ENCODE results near the gene CIDEB. TPM values are rescaled to one million over a fixed set of nuclear protein-coding genes. Genes with fewer than 3 reads are reported as not detected.

CIDEB gene
- total RNA-seq, 4 donors from 2014 or later, result 23.4 to 32.7 (median 31.7) TPM

DNA sequence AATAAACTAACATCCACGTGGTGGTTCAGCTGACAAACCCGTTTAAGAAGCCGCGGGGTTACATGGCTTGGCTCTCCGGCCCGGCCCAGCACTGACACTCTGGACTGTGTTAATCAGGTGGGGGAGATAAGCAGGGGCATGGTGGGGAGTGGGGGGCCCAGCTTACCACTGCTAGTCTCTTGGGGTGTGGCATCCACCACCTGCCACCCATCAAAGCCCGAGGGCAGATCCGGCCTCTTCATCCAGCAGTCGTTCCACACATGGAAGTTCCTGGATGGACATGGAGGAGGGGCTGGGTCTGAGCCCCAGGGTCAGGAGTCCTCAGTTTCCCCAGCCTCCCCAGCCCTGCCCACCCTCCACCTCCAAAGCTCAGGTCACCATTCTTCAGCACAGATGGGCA, 49.7 kb downstream of the CIDEB start:
- 83% methylated on average over 7 of the region's 9 CpGs for WGBS
- Histone ChIP-seq H3K9me3 (no peaks in the 10 kb centered on the region), H3K27me3 (no peaks in the 10 kb centered on the region), H3K27ac (no peak overlapping the region), H3K4me1 (peaks cover 15% of the 10 kb centered on the region), H3K36me3 (peaks cover 33% of the 10 kb centered on the region), H3K4me3 (no peak overlapping the region)
- TF ChIP-seq POLR2A (IDR thresholded peaks at IDR 0.05) (no peak), EP300 (IDR thresholded peaks at IDR 0.05) (no peak), POLR2AphosphoS5 (IDR thresholded peaks at IDR 0.05) (no peak)
- TF ChIP-seq, protein P1, sequence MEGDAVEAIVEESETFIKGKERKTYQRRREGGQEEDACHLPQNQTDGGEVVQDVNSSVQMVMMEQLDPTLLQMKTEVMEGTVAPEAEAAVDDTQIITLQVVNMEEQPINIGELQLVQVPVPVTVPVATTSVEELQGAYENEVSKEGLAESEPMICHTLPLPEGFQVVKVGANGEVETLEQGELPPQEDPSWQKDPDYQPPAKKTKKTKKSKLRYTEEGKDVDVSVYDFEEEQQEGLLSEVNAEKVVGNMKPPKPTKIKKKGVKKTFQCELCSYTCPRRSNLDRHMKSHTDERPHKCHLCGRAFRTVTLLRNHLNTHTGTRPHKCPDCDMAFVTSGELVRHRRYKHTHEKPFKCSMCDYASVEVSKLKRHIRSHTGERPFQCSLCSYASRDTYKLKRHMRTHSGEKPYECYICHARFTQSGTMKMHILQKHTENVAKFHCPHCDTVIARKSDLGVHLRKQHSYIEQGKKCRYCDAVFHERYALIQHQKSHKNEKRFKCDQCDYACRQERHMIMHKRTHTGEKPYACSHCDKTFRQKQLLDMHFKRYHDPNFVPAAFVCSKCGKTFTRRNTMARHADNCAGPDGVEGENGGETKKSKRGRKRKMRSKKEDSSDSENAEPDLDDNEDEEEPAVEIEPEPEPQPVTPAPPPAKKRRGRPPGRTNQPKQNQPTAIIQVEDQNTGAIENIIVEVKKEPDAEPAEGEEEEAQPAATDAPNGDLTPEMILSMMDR (IDR thresholded peaks at IDR 0.05), result no peak
- peak in 1 of 2 donors; percentile 54 for DNase-seq (ENCODE audit: low spot score in 2 of 2)

DNA sequence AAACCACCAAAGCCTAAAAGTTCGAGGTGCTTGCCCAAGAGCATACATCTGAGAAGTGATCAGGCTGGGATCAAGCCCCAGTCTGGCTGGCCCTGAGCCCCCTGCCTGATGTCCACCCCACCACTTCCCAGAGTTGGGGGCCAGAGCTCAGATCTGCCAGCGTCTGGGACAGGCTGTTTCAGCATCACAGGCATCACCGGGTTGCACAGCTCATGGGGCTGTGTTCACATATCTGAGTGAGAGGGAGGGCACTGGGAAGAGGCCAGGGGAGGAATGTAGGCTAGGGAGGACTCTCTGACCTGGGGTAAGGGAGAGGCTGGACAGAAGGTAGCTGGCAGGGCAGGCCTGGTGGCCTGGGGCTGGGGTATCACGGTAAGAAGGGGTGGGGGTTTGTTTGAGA, 50.8 kb downstream of the CIDEB start:
- Histone ChIP-seq H3K4me3 (no peak overlapping the region), H3K9me3 (no peaks in the 10 kb centered on the region), H3K36me3 (peaks cover 39% of the 10 kb centered on the region), H3K4me1 (peaks cover 15% of the 10 kb centered on the region), H3K27me3 (no peaks in the 10 kb centered on the region), H3K27ac (no peak overlapping the region)
- DNase-seq (ENCODE audit: low spot score in 2 of 2), result peak in 1 of 2 donors; percentile 51
- WGBS, result 67% methylated on average over 4 of the region's 4 CpGs
- TF ChIP-seq, protein P1 (IDR thresholded peaks at IDR 0.05), result no peak
- TF ChIP-seq EP300 (IDR thresholded peaks at IDR 0.05) (no peak), POLR2A (IDR thresholded peaks at IDR 0.05) (no peak), POLR2AphosphoS5 (IDR thresholded peaks at IDR 0.05) (no peak)

DNA sequence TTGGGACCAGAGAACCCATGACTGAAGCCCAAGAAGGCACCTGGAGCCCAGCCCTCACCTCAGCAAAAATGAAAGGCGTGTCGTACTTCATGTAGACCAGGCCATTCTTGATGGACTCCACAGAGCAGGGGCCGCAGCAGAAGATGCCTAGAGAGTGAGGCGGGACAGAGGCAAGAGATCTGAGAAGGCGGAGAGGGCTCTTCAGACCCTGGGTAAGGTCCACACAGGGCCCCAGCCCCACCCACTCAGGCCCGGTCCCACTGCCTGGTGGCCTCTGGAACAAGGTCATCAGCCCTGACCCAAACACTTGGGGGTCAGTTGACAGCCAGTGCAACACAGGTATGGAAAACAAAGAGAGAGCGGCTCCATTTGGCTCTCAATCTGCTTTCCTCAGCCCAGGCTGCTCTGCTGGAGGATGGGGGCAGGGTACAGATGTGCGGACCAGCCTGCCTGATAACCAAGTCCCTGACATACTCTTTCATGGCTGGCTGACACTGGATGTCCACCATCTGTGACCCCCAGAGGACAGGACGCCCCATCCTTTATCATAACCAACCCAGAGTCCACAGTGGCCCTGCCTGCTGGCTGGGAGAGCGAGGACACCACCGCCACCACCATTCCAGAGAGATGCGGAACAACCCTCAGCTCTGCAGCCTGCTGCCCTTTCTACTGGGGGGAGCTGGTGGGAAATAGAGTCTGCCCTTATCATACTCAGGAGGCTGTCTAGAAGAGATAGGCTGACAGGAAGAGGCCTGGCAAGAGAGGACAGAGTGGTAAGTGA, 51.7 kb downstream of the CIDEB start:
- H3K36me3 ChIP-seq, result peaks cover 39% of the 10 kb centered on the region
- peaks cover 15% of the 10 kb centered on the region for H3K4me1 ChIP-seq
- TF ChIP-seq POLR2AphosphoS5 (IDR thresholded peaks at IDR 0.05), result no peak
- TF ChIP-seq POLR2A (IDR thresholded peaks at IDR 0.05), result no peak
- no peak for TF ChIP-seq EP300 (IDR thresholded peaks at IDR 0.05)
- TF ChIP-seq, protein P1 (IDR thresholded peaks at IDR 0.05), result no peak
- 89% methylated on average over 10 of the region's 12 CpGs for WGBS
- H3K9me3 ChIP-seq, result no peaks in the 10 kb centered on the region
- no peaks in the 10 kb centered on the region for H3K27me3 ChIP-seq
- H3K27ac ChIP-seq, result no peak overlapping the region
- H3K4me3 ChIP-seq, result no peak overlapping the region
- DNase-seq (ENCODE audit: low spot score in 2 of 2), result peak in 1 of 2 donors; percentile 42

DNA sequence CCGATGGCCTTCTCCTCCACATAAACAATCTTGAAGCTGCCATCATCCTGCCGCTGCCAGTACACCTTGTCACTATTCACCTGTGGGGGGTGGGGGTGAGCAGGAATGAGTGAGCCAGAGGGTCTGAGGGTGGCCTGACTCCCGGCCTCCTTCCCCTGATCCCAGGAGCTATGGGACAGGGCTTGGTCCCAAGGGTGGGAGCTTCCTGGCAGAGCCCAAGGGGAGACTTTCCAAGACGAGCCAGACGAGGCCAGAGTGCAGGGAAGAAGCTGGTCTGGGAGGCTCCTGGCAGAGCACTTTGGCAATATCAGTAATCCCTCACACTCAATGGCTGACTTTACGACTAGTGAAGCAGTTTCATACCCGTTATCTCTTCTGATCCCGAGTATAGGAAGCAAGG, 52.3 kb downstream of the CIDEB start:
- peaks cover 15% of the 10 kb centered on the region for H3K4me1 ChIP-seq
- peak in 1 of 2 donors; percentile 55 for DNase-seq (ENCODE audit: low spot score in 2 of 2)
- no peak overlapping the region for H3K4me3 ChIP-seq
- H3K27ac ChIP-seq, result no peak overlapping the region
- H3K9me3 ChIP-seq, result no peaks in the 10 kb centered on the region
- WGBS, result 88% methylated on average over 8 of the region's 8 CpGs
- H3K36me3 ChIP-seq, result peaks cover 43% of the 10 kb centered on the region
- H3K27me3 ChIP-seq, result no peaks in the 10 kb centered on the region
- no peak for TF ChIP-seq POLR2AphosphoS5 (IDR thresholded peaks at IDR 0.05)
- TF ChIP-seq, protein P1 (IDR thresholded peaks at IDR 0.05), result no peak
- no peak for TF ChIP-seq POLR2A (IDR thresholded peaks at IDR 0.05)
- no peak for TF ChIP-seq EP300 (IDR thresholded peaks at IDR 0.05)

Other genes with a start within 250 kb of the CIDEB start
- gene CPNE6, start 236.4 kb downstream of the CIDEB start, total RNA-seq, result not detected
- gene PCK2, start 213.7 kb downstream of the CIDEB start, total RNA-seq, result 10 to 100 TPM in 3 of 4 donors, 1 to 10 TPM in 1; 9.2 to 25.1 (median 14.4) TPM
- 10 to 100 TPM; 64.2 to 71.7 (median 68.3) TPM for gene DCAF11, start 193.2 kb downstream of the CIDEB start, total RNA-seq
- 1 to 10 TPM; 2.2 to 2.9 (median 2.3) TPM for gene NRL, start 193.0 kb downstream of the CIDEB start, total RNA-seq
- 1 to 10 TPM in 3 of 4 donors, not detected in 1; 1.7 to 3.4 (median 2.3) TPM for gene FITM1, start 177.3 kb downstream of the CIDEB start, total RNA-seq
- gene PSME1, start 171.8 kb downstream of the CIDEB start, total RNA-seq, result 100 to 1,000 TPM in 2 of 4 donors, 10 to 100 TPM in 2; 72.3 to 113 (median 91.1) TPM
- gene EMC9, start 166.4 kb downstream of the CIDEB start, total RNA-seq, result 10 to 100 TPM; 10.9 to 22.0 (median 14.1) TPM
- gene PSME2, start 161.4 kb downstream of the CIDEB start, total RNA-seq, result 10 to 100 TPM; 39.3 to 75.2 (median 47.0) TPM
- 10 to 100 TPM; 62.3 to 97.2 (median 70.6) TPM for gene RNF31, start 160.5 kb downstream of the CIDEB start, total RNA-seq
- 10 to 100 TPM; 31.1 to 45.2 (median 37.5) TPM for gene IRF9, start 146.7 kb downstream of the CIDEB start, total RNA-seq
- 10 to 100 TPM in 2 of 4 donors, 1 to 10 TPM in 2; 2.5 to 17.2 (median 10.2) TPM for gene REC8, start 135.9 kb downstream of the CIDEB start, total RNA-seq
- gene IPO4, start 119.2 kb downstream of the CIDEB start, total RNA-seq, result 10 to 100 TPM; 43.0 to 90.5 (median 58.0) TPM
- gene TM9SF1, start 112.5 kb downstream of the CIDEB start, total RNA-seq, result 10 to 100 TPM; 38.1 to 58.3 (median 53.4) TPM
- not detected for gene TSSK4, start 102.3 kb downstream of the CIDEB start, total RNA-seq
- gene CHMP4A, start 94.5 kb downstream of the CIDEB start, total RNA-seq, result 10 to 100 TPM; 47.2 to 86.3 (median 63.6) TPM
- 10 to 100 TPM; 10.9 to 18.2 (median 11.5) TPM for gene MDP1, start 91.9 kb downstream of the CIDEB start, total RNA-seq
- gene NEDD8, start 75.6 kb downstream of the CIDEB start, total RNA-seq, result 100 to 1,000 TPM in 3 of 4 donors, 10 to 100 TPM in 1; 54.7 to 137 (median 104) TPM
- 10 to 100 TPM; 25.4 to 49.7 (median 47.8) TPM for gene GMPR2, start 75.0 kb downstream of the CIDEB start, total RNA-seq
- 10 to 100 TPM; 43.0 to 61.0 (median 54.3) TPM for gene TINF2, start 65.4 kb downstream of the CIDEB start, total RNA-seq
- gene TGM1, start 44.8 kb downstream of the CIDEB start, total RNA-seq, result 100 to 1,000 TPM; 127 to 144 (median 130) TPM
- gene RABGGTA, start 36.4 kb downstream of the CIDEB start, total RNA-seq, result 10 to 100 TPM; 50.4 to 65.9 (median 53.1) TPM
- 100 to 1,000 TPM in 1 of 4 donors, 10 to 100 TPM in 3; 49.0 to 101 (median 82.1) TPM for gene DHRS1, start 8.2 kb downstream of the CIDEB start, total RNA-seq
- gene NOP9, start 8.1 kb downstream of the CIDEB start, total RNA-seq, result 10 to 100 TPM; 19.8 to 31.2 (median 21.2) TPM
- 100 to 1,000 TPM; 131 to 184 (median 156) TPM for gene LTB4R2, start 2.2 kb upstream of the CIDEB start, total RNA-seq
- gene LTB4R, start 3.5 kb upstream of the CIDEB start, total RNA-seq, result 100 to 1,000 TPM in 2 of 4 donors, 10 to 100 TPM in 2; 83.1 to 137 (median 117) TPM
- gene ADCY4, start 27.1 kb upstream of the CIDEB start, total RNA-seq, result 10 to 100 TPM in 2 of 4 donors, 1 to 10 TPM in 2; 3.9 to 33.2 (median 13.9) TPM
- gene RIPK3, start 32.0 kb upstream of the CIDEB start, total RNA-seq, result 10 to 100 TPM in 2 of 4 donors, 1 to 10 TPM in 2; 6.8 to 13.7 (median 11.1) TPM
- 10 to 100 TPM; 10.8 to 25.3 (median 12.2) TPM for gene NFATC4, start 60.2 kb upstream of the CIDEB start, total RNA-seq
- 10 to 100 TPM; 18.5 to 43.6 (median 29.8) TPM for gene NYNRIN, start 91.0 kb upstream of the CIDEB start, total RNA-seq
- gene CBLN3, start 121.7 kb upstream of the CIDEB start, total RNA-seq, result 1 to 10 TPM in 1 of 4 donors, under 1 TPM in 2, not detected in 1; 0.30 to 2.6 (median 0.93) TPM
- gene KHNYN, start 122.0 kb upstream of the CIDEB start, total RNA-seq, result 100 to 1,000 TPM in 1 of 4 donors, 10 to 100 TPM in 3; 56.7 to 145 (median 84.3) TPM
- 10 to 100 TPM; 30.1 to 82.3 (median 38.6) TPM for gene SDR39U1, start 134.8 kb upstream of the CIDEB start, total RNA-seq
- not detected for gene CMA1, start 200.3 kb upstream of the CIDEB start, total RNA-seq